ENCODE measurements around the gene POLDIP2.

POLDIP2 gene

GRCh38 chr17:28357061-28357900, at the start of gene POLDIP2:
POLDIP2 (minus strand) TSS chr17:28357527; CDS start chr17:28357448, 79 bp downstream.
- Histone ChIP-seq H3K36me3 (ENCODE audit: control insufficient read depth in 2 of 2, insufficient read depth in 2 of 2, low read length in 2 of 2) (peaks cover 41 to 42% of the 10 kb centered on the region in 2 donors), H3K4me3 (ENCODE audit: low read length in 2 of 2) (peak within 1 kb of the TSS; percentile 85 to 97), H3K9me3 (ENCODE audit: control insufficient read depth in 2 of 2, low read length in 2 of 2) (no peaks in the 10 kb centered on the region), H3K9ac (ENCODE audit: low read length in 2 of 2) (peak within 1 kb of the TSS; percentile 92 to 97), H3K27me3 (ENCODE audit: control insufficient read depth in 1 of 2, insufficient read depth in 2 of 2, low read length in 2 of 2) (no peaks in the 10 kb centered on the region), H3K27ac (ENCODE audit: low read length) (peak within 1 kb of the TSS; percentile 82), H3K4me1 (ENCODE audit: control insufficient read depth, insufficient read depth, low read length) (peaks cover 25% of the 10 kb centered on the region)

GRCh38 chr17:28406473-28406814, 49.1 kb upstream of the POLDIP2 start:
- Histone ChIP-seq H3K4me3 (ENCODE audit: low read length in 2 of 2) (peak overlapping the region; percentile 74 to 80), H3K27ac (ENCODE audit: low read length) (no peak overlapping the region), H3K9me3 (ENCODE audit: control insufficient read depth in 2 of 2, low read length in 2 of 2) (no peaks in the 10 kb centered on the region), H3K9ac (ENCODE audit: low read length in 2 of 2) (peak overlapping the region; percentile 13 to 52), H3K36me3 (ENCODE audit: control insufficient read depth in 2 of 2, insufficient read depth in 2 of 2, low read length in 2 of 2) (peaks cover 0 to 8% of the 10 kb centered on the region in 2 donors), H3K27me3 (ENCODE audit: control insufficient read depth in 1 of 2, insufficient read depth in 2 of 2, low read length in 2 of 2) (no peaks in the 10 kb centered on the region), H3K4me1 (ENCODE audit: control insufficient read depth, insufficient read depth, low read length) (peaks cover 20% of the 10 kb centered on the region)

GRCh38 chr17:28405632-28406472, 48.5 kb upstream of the POLDIP2 start, which contains the start of gene SLC46A1:
SLC46A1 (minus strand) TSS chr17:28406212; CDS start chr17:28406114, 98 bp downstream.
- Histone ChIP-seq H3K9ac (ENCODE audit: low read length in 2 of 2) (peak within 1 kb of the TSS; percentile 52 to 58), H3K36me3 (ENCODE audit: control insufficient read depth in 2 of 2, insufficient read depth in 2 of 2, low read length in 2 of 2) (peaks cover 0 to 8% of the 10 kb centered on the region in 2 donors)

GRCh38 chr17:28404812-28405570, 47.7 kb upstream of the POLDIP2 start:
- H3K9ac ChIP-seq (ENCODE audit: low read length in 2 of 2), result peak overlapping the region; percentile 52 to 58
- H3K36me3 ChIP-seq (ENCODE audit: control insufficient read depth in 2 of 2, insufficient read depth in 2 of 2, low read length in 2 of 2), result peaks cover 0 to 11% of the 10 kb centered on the region in 2 donors
- H3K4me3 ChIP-seq (ENCODE audit: low read length in 2 of 2), result peak overlapping the region; percentile 74 to 80
- no peaks in the 10 kb centered on the region for H3K27me3 ChIP-seq (ENCODE audit: control insufficient read depth in 1 of 2, insufficient read depth in 2 of 2, low read length in 2 of 2)
- H3K27ac ChIP-seq (ENCODE audit: low read length), result no peak overlapping the region
- H3K9me3 ChIP-seq (ENCODE audit: control insufficient read depth in 2 of 2, low read length in 2 of 2), result no peaks in the 10 kb centered on the region
- H3K4me1 ChIP-seq (ENCODE audit: control insufficient read depth, insufficient read depth, low read length), result peaks cover 22% of the 10 kb centered on the region

More at GRCh38 chr17:28405632-28406472, 48.5 kb upstream of the POLDIP2 start, which contains the start of gene SLC46A1:
- no peaks in the 10 kb centered on the region for H3K9me3 ChIP-seq (ENCODE audit: control insufficient read depth in 2 of 2, low read length in 2 of 2)
- peaks cover 20% of the 10 kb centered on the region for H3K4me1 ChIP-seq (ENCODE audit: control insufficient read depth, insufficient read depth, low read length)
- no peak within 1 kb of the TSS for H3K27ac ChIP-seq (ENCODE audit: low read length)
- no peaks in the 10 kb centered on the region for H3K27me3 ChIP-seq (ENCODE audit: control insufficient read depth in 1 of 2, insufficient read depth in 2 of 2, low read length in 2 of 2)
- peak within 1 kb of the TSS; percentile 74 to 80 for H3K4me3 ChIP-seq (ENCODE audit: low read length in 2 of 2)

GRCh38 chr17:28404461-28404811, 47.1 kb upstream of the POLDIP2 start:
- Histone ChIP-seq H3K4me3 (ENCODE audit: low read length in 2 of 2) (no peak overlapping the region), H3K9ac (ENCODE audit: low read length in 2 of 2) (no peak overlapping the region)

GRCh38 chr17:28404007-28404406, 46.7 kb upstream of the POLDIP2 start:
- H3K27me3 ChIP-seq (ENCODE audit: control insufficient read depth in 1 of 2, insufficient read depth in 2 of 2, low read length in 2 of 2), result no peaks in the 10 kb centered on the region
- H3K4me3 ChIP-seq (ENCODE audit: low read length in 2 of 2), result no peak overlapping the region
- H3K27ac ChIP-seq (ENCODE audit: low read length), result no peak overlapping the region
- H3K9me3 ChIP-seq (ENCODE audit: control insufficient read depth in 2 of 2, low read length in 2 of 2), result no peaks in the 10 kb centered on the region
- H3K4me1 ChIP-seq (ENCODE audit: control insufficient read depth, insufficient read depth, low read length), result peaks cover 22% of the 10 kb centered on the region
- H3K36me3 ChIP-seq (ENCODE audit: control insufficient read depth in 2 of 2, insufficient read depth in 2 of 2, low read length in 2 of 2), result peaks cover 3 to 16% of the 10 kb centered on the region in 2 donors
- H3K9ac ChIP-seq (ENCODE audit: low read length in 2 of 2), result no peak overlapping the region

More at GRCh38 chr17:28404461-28404811, 47.1 kb upstream of the POLDIP2 start:
- no peaks in the 10 kb centered on the region for H3K9me3 ChIP-seq (ENCODE audit: control insufficient read depth in 2 of 2, low read length in 2 of 2)
- H3K36me3 ChIP-seq (ENCODE audit: control insufficient read depth in 2 of 2, insufficient read depth in 2 of 2, low read length in 2 of 2), result peaks cover 0 to 12% of the 10 kb centered on the region in 2 donors
- H3K4me1 ChIP-seq (ENCODE audit: control insufficient read depth, insufficient read depth, low read length), result peaks cover 22% of the 10 kb centered on the region
- H3K27me3 ChIP-seq (ENCODE audit: control insufficient read depth in 1 of 2, insufficient read depth in 2 of 2, low read length in 2 of 2), result no peaks in the 10 kb centered on the region
- H3K27ac ChIP-seq (ENCODE audit: low read length), result no peak overlapping the region

GRCh38 chr17:28402844-28403243, 45.5 kb upstream of the POLDIP2 start:
- Histone ChIP-seq H3K9ac (ENCODE audit: low read length in 2 of 2) (no peak overlapping the region), H3K4me3 (ENCODE audit: low read length in 2 of 2) (no peak overlapping the region), H3K27ac (ENCODE audit: low read length) (no peak overlapping the region), H3K36me3 (ENCODE audit: control insufficient read depth in 2 of 2, insufficient read depth in 2 of 2, low read length in 2 of 2) (peaks cover 7 to 26% of the 10 kb centered on the region in 2 donors), H3K27me3 (ENCODE audit: control insufficient read depth in 1 of 2, insufficient read depth in 2 of 2, low read length in 2 of 2) (no peaks in the 10 kb centered on the region), H3K4me1 (ENCODE audit: control insufficient read depth, insufficient read depth, low read length) (peaks cover 22% of the 10 kb centered on the region), H3K9me3 (ENCODE audit: control insufficient read depth in 2 of 2, low read length in 2 of 2) (no peaks in the 10 kb centered on the region)

GRCh38 chr17:28402224-28402630, 44.9 kb upstream of the POLDIP2 start:
- Histone ChIP-seq H3K4me3 (ENCODE audit: low read length in 2 of 2) (no peak overlapping the region), H3K4me1 (ENCODE audit: control insufficient read depth, insufficient read depth, low read length) (peaks cover 22% of the 10 kb centered on the region), H3K27ac (ENCODE audit: low read length) (no peak overlapping the region), H3K36me3 (ENCODE audit: control insufficient read depth in 2 of 2, insufficient read depth in 2 of 2, low read length in 2 of 2) (peaks cover 7 to 28% of the 10 kb centered on the region in 2 donors), H3K9ac (ENCODE audit: low read length in 2 of 2) (no peak overlapping the region), H3K9me3 (ENCODE audit: control insufficient read depth in 2 of 2, low read length in 2 of 2) (no peaks in the 10 kb centered on the region), H3K27me3 (ENCODE audit: control insufficient read depth in 1 of 2, insufficient read depth in 2 of 2, low read length in 2 of 2) (no peaks in the 10 kb centered on the region)

GRCh38 chr17:28399808-28400207, 42.5 kb upstream of the POLDIP2 start:
- peaks cover 6% of the 10 kb centered on the region for H3K4me1 ChIP-seq (ENCODE audit: control insufficient read depth, insufficient read depth, low read length)

More at GRCh38 chr17:28399808-28400207, 42.5 kb upstream of the POLDIP2 start:
- Histone ChIP-seq H3K9ac (ENCODE audit: low read length in 2 of 2) (no peak overlapping the region), H3K4me3 (ENCODE audit: low read length in 2 of 2) (no peak overlapping the region), H3K36me3 (ENCODE audit: control insufficient read depth in 2 of 2, insufficient read depth in 2 of 2, low read length in 2 of 2) (peaks cover 11 to 39% of the 10 kb centered on the region in 2 donors), H3K9me3 (ENCODE audit: control insufficient read depth in 2 of 2, low read length in 2 of 2) (no peaks in the 10 kb centered on the region), H3K27ac (ENCODE audit: low read length) (no peak overlapping the region), H3K27me3 (ENCODE audit: control insufficient read depth in 1 of 2, insufficient read depth in 2 of 2, low read length in 2 of 2) (no peaks in the 10 kb centered on the region)
